Raji (cell line): Measurements from ENCODE around the gene NKAIN4.

ENCODE experiments used
- POLR2A ChIP-seq: IDR thresholded peaks from 2 replicates; pipeline ENCODE4 v1.6.1; 2011; ENCODE audit warnings: low read depth, low read length, control low read depth; ENCODE audit not compliant: insufficient read depth

NKAIN4 gene

GRCh38 chr20:63270606-63271325 lies 16.5 kb upstream of the NKAIN4 start:
- no peak for TF ChIP-seq POLR2A

DNA sequence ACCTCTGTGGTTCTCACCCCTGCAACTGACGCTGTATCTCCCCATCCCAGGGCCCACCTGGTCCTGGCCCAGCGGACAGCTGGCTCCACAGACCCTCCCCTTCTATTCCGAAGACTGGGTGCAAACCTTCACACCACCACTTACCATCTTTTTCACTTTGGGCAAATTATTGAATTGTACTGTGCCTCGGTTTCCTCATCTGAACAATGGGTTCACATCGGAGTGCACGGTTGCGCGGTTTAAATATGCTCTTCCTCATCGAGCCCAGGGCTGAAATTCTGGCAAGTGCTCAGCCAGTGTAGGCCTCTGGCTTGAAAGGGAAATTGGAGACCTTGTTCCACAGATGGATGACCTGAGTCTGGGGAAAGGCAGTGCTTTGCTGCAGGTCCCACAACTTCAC lies 15.5 kb upstream of the NKAIN4 start:
- TF ChIP-seq POLR2A, result no peak

DNA sequence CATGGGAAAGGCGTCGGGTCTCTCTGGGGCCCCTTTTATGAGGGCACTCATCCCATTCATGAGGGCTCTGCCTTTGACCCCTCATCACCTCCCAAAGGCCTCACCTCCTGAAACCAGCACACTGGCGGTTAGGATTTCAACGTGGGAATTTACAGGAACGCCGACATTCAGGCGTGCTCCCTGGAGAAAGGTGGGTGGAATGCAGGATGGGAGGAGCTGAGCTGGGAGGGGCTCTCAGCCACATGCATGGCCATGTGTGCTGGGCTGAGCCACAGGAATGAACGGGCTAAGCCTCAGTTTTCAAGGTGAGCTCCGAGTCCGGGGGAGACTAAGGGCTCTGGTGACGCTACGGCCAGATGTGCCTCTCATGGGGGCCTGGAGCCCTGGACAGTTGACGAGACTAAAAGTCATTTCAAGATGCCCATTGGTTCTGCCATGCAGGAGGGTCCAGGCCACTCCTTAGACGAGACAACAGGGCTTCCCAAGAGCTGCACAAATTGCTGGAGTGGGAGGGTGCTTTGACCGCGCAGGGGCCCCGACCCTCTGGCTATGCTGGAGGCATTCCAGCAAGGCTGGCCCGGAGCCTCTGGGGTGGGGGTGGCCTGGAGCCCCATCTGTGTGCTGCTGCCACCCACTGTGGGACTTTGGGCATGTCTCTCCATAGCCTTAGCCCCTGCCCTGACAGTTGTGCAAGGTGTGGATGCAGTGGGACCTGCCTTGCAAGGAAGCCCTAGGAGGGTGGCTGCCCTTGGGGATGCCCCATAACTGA lies 14.6 kb upstream of the NKAIN4 start:
- TF ChIP-seq POLR2A, result no peak

DNA sequence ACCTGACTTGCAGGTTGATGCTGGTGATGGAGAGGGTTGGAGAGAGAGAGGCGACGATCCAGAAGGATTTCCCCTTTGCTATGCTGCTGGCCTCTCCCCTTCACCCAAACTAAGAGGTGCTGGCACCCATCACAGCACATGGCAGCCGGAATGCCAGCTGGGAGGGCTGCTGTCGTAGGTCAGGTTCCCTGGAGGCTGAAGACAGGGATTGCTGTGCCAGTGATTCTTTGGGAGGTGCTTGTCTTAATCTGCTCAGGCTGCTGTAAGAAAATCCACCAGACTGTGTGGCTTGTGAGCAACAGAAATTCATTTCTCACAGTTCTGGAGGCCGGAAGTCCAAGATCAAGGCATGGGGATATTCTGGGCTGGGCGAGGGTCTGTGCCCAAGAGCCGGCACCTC lies 14.0 kb upstream of the NKAIN4 start:
- TF ChIP-seq POLR2A, result no peak

DNA sequence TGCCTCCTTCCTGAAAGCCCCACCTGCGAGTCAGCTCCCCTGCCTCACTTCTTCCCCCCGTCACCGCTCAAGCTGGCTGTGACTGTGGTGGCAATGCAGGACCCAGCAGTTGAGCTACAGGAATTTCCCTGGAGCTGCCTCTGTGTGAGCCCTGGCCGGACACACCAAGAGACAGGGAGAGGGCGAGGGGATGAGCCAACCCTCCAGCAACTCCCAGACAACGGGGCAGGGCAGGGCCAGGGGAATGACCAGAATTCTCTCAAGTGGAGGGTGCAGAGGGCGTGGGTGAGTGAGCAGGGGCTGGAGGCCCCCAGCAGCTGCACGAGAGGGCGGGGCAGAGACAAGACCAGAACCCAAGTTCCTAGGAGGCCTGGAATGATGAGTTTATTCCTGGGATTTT lies 13.4 kb upstream of the NKAIN4 start:
- no peak for TF ChIP-seq POLR2A

GRCh38 chr20:63265891-63266515 lies 11.7 kb upstream of the NKAIN4 start:
- no peak for TF ChIP-seq POLR2A

DNA sequence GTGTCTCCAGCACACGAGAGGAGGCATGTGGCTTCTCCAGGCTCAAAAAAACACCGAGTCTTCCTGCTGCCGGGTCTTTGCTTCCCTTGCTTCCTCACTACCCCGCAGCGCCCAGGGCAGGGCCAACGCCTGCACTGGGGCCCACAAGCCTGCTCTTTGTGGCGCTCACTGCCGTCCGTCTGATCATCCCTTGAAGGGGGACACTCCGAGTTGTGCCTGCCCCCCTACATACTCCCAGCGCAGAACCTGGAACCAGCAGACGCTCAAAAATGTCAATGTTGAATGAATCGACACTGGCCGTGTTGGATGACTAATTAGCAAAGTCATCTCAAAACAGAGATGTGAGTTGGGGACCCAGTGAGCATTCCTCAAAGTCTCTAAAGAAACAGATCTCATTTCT lies 10.3 kb upstream of the NKAIN4 start:
- TF ChIP-seq POLR2A, result no peak

- TF ChIP-seq POLR2A, result no peak
Measured at GRCh38 chr20:63264000-63264399, 9.7 kb upstream of the NKAIN4 start.

GRCh38 chr20:63262836-63263235 lies 8.6 kb upstream of the NKAIN4 start:
- no peak for TF ChIP-seq POLR2A

DNA sequence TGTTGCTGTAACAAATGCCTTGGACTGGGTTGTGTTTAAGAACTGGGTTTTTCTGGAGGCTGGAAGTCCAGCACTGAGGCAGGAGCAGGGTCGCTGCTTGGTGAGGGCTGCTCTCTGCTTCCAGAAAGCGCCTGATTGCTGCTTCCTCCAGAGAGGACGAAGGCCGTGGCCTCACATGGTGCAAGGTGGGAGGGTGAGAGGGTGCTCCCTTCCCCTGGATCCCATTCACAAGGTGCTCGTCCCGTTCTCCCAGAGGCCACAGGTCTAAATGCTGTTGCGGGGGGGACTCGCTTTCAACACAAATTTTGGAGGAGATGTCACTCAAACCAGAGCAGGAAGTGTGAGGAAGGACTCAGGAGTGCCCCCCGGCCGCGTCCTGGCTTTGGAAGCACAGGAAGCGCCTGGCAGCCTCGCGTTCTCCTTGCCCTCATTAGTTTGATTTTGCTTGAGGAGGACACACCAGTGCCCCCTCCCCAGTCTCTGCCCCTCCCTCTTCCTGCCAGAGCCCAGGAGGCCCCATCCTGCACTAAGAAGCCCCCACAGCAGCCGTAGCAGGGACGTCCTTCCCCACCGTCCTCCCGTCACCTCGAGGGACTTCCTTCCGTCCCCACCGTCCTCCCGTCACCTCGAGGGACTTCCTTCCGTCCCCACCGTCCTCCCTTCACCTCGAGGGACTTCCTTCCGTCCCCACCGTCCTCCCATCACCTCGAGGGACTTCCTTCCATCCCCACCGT lies 7.7 kb upstream of the NKAIN4 start:
- TF ChIP-seq POLR2A, result no peak

DNA sequence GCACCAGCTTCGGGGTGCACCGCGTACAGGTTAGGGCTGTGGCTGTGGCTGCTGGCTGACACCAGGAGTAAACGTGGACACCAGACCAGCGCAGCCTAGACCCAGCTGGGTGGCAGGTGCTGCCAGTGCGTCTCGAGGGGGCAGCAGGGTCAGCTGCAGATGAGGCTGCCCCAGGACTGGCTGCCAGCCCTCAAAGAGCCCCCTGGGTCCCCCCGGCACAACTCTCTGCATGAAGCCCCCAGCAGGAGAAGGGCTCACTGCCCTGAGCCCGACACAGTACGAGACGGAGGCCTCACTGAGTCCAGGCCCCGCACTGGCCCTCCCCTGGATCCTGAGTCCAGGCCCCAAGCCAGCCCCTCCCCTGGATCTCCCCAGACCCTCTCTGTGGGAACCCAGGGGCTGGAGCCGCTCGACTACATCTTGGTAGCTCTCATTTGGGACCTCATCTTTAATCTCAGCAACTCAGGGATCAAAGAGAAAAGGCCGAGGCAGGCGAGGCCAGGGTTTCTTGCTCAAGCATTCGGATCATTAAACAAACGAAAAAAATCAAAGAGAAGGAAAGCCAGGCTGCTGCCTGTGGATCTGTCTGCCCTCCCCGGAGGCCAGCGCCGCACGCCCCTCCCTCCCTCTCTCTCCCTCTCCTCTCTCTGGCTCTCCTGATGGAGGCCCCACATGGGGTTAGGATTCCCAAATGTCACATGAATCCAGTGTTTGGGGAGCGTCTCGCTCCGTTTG lies 7.0 kb upstream of the NKAIN4 start:
- TF ChIP-seq POLR2A, result no peak

DNA sequence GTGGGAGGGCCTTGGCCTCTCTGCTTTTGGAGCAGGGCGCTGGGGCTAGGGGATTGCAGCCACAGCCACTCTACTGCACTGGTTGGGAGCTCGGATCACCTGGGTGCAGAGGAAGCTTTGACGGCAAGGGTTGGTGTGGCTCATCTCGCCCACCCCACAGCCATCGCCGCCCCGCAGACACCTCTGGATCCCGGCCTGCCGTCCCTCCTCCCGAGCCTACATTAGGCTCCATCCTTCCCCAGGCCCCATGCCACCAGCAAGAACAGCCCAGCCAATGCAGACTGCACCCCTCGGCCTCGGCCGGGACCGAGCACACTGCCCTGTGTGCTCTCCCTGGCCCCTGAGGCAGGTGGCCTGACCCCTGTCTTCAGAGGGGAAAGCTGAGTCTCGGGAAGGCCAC lies 6.3 kb upstream of the NKAIN4 start:
- no peak for TF ChIP-seq POLR2A

GRCh38 chr20:63259734-63260460 lies 5.6 kb upstream of the NKAIN4 start:
- TF ChIP-seq POLR2A, result no peak

DNA sequence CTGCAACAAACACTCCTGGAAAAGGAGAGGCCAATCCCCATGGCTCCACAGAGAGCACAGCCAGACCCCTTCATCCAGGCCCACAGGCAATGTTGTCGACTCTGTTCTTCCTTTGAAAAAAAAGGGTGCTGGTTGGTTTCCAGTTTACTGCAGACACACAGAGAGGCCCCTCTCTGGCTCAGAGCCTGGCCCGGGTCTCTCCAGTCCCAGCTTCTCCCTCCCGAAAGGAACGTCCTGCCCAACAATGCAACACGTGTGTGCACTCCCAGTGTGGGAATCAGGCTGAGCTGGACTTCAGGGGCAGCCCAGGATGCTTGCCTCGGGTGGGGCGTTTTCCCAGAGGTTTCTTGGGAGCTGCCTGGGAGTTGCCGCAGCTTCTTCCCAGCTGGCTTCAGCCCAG lies 4.5 kb upstream of the NKAIN4 start:
- TF ChIP-seq POLR2A, result no peak

DNA sequence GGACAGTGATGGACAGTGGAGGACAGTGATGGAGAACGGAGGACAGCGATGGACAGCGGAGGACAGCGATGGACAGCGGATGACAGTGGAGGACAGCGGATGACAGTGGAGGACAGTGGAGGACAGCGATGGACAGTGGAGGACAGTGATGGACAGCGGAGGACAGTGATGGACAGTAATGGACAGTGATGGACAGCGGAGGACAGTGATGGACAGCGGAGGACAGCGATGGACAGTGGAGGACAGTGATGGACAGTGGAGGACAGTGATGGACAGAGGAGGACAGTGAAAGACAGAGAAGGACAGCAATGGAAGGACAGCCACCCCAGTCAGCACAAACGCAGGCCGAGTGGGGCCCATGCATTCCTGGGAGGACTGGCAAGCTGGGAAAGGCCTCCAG lies 3.4 kb upstream of the NKAIN4 start:
- no peak for TF ChIP-seq POLR2A

DNA sequence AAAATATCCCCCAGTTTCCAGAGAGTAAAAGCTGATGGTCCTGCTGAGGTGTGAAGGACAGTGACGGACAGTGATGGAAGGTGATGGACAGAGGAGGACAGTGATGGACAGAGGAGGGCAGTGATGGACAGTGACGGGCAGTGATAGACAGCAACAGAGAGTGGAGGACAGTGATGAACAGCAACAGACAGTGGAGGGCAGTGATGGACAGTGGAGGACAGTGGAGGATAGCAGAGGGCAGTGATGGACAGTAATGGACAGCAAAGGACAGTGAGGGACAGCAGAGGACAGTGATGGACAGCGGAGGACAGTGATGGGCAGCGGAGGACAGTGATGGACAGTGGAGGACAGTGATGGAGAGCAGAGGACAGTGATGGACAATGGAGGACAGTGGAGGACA lies 2.7 kb upstream of the NKAIN4 start:
- no peak for TF ChIP-seq POLR2A
